Medulla oblongata (tissue), 1 donor: Measurements from ENCODE around the gene SCPEP1.
A peak's percentile ranks its signal among the peaks of the same experiment; 100 is the strongest.
"Not testable (repeated sequence)": the region's sequence is repeated elsewhere in the genome, so short reads cannot be mapped to it uniquely, and the experiment has no call there.

Experiments
- DNase-seq: peaks from one replicate; pipeline ENCODE4 v3.0.0-alpha.2; 2015; ENCODE audit errors: extremely low spot score

SCPEP1 gene, protein sequence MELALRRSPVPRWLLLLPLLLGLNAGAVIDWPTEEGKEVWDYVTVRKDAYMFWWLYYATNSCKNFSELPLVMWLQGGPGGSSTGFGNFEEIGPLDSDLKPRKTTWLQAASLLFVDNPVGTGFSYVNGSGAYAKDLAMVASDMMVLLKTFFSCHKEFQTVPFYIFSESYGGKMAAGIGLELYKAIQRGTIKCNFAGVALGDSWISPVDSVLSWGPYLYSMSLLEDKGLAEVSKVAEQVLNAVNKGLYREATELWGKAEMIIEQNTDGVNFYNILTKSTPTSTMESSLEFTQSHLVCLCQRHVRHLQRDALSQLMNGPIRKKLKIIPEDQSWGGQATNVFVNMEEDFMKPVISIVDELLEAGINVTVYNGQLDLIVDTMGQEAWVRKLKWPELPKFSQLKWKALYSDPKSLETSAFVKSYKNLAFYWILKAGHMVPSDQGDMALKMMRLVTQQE

GRCh38 chr17:56977673-56978395 lies at the start of gene SCPEP1:
Gene SCPEP1, plus strand, starts transcription at chr17:56978131. Its CDS starts 29 bp downstream, at chr17:56978160.
- peak; percentile 86 for DNase-seq

GRCh38 chr17:56928586-56928985 lies 49.3 kb upstream of the SCPEP1 start:
- no peak for DNase-seq

GRCh38 chr17:56929362-56929969 lies 48.5 kb upstream of the SCPEP1 start:
- no peak for DNase-seq

DNA sequence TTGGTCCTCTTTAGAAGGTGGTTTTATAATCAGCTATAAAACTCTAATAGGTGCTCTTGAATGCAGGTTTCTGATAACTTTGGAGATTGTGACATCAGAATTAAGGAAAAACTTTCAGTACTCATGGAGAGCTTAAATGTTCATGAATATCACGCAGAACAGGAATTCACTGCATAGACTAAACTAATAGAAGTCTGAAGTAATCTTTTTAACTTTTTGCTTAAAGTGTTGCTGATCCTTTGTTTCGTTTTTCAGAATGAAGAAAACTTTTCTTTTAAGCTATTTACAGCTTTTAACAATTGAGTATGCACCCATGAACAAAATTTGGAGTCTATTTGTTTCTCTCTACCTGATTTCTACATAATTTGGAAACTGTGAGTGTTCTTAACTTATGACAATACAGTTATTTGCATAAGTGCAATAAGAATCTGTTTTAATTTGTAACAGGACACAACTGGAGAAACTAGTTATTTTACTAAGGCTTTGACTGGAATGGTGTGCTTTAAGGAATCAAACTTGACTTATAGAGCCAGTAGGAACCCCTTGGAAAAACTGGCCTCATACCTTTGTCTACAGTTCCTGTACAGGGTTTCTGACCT lies 47.1 kb upstream of the SCPEP1 start:
- DNase-seq, result no peak

DNA sequence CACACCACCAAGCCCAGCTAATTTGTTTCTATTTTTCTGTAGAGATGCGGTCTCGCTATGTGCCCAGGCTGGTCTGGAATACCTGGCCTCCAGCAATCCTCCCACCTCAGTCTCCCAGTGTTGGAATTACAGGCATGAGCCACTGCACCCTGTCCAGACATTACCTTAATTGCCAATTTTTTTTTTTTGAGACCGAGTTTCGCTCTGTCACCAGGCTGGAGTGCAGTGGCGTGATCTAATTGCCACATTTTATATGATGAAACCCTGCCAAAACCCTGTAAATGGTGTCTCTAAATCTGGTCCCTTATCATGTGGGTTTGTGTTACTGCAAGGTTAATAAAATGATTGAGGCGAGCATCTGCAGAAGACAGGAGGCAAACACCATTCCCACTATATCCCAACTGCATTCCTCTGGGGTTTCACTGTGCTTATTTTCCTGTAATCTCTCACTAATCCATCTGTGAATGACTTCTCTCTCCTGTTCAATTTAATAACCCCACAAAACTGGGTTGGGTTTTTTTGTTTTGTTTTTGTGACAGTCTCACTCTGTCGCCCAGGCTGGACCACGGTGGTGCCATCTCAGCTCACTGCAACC lies 44.7 kb upstream of the SCPEP1 start:
- DNase-seq, result no peak

GRCh38 chr17:56933868-56934267 lies 44.1 kb upstream of the SCPEP1 start:
- DNase-seq, result no peak

GRCh38 chr17:56934280-56934679 lies 43.7 kb upstream of the SCPEP1 start:
- DNase-seq, result no peak

DNA sequence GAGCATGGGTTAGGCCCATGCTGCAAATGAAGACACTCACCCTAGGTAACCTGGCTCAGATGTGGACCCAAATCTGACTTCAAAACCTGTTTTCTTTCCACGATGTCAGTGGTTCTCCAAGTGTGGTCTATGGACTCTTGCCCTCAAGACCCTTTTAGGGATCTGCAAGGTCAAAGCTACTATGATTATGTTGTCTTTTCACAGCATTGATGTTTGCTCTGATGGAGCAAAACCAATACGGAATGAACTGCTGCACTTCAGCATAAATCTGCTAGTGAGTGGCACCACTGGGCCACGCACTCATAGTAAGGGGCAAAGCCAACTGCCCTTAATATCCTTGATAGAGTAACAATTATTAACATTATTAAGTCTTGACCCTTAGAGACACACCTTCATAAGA lies 42.5 kb upstream of the SCPEP1 start:
- no peak for DNase-seq

- DNase-seq, result no peak
Measured at GRCh38 chr17:56936697-56937322, 41.1 kb upstream of the SCPEP1 start.

DNA sequence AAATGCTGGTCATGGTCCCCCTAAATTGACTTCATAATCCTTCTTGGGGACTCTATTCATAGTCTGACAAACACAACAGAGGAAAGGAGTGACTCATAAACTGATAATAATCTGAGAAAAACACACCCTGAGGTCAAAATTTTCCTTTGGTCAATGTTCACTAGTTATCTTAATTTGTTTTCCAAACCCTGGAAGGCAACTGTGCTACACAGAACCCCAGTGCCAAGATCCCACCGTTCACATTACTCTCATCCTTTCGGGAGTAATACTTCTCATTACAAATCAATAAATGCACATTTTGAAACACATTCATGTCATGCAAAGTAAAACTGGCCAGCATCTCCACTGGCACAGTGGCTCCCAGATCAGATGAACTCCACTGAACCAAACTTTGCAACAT lies 40.2 kb upstream of the SCPEP1 start:
- DNase-seq, result no peak

DNA sequence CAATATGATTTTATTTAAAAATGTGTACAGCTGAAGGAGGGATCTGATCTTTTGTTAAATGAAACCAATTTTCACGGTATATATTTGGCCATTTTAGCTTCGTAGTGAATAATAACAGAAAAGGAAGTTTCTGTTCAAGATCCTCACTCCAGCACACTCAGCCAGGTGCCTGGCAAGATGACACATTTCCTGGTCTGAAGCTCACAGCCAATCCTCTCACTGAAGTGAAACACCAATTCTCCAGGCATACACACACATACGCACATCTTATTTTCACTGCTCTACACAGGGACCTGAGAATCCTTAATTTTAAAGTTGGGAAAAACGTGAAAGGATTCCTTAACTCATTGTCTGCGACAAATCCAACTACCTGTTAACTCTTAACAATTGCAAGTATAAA lies 39.7 kb upstream of the SCPEP1 start:
- not testable (repeated sequence) for DNase-seq

- peak; percentile 69 for DNase-seq
Measured at GRCh38 chr17:56939869-56940484, 38.0 kb upstream of the SCPEP1 start.

DNA sequence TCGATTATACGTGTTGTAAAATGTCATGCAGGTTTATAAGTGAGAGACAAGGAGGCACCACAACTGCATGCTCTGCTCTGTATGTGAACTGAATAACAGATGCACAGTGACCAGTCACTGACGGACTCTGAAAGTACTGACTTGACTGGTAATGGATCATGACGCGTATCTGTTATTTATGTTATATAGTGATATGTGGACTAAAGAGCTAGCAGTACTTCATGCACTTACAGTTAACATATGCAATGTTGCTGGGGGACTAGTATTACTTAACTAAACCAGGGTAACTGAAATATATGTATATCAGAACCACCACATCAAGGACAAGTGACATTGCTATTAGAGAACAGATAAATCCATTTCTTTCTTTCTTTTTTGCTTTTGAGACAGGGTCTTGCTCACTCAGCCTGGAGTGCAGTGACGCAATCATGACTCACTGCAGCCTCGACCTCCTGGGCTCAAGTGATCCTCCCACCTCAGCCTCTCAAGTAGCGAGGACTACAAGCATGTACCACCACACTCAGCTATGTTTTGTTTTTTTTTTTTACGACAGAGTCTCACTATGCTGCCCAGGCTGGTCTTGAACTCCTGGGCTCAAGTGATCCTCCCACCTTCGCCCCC lies 34.3 kb upstream of the SCPEP1 start:
- no peak for DNase-seq

DNA sequence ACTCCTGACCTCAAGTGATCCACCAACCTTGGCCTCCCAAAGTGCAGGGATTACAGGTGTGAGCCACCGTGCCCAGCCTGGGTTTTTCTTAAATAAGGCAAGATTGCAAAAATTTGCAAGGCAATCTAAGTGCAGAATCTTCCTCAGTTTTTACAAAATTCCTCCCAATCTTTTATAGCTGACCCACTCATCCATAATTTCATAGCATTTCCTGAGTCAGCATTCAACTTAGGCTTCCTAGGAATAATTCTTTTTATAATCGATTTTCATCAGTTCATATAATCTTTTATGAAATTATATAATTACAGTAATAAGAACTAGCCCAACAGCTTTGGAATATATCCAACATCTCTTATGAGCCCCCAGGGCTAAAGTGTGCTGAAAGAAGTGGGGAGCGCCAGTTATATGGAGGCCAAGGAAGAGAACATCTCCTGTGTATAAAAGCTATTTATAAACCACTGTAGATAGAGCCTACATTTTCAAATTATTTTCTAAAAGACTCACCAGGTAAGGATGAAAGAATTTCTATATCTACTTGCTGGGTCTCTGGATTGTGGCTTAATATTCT lies 31.9 kb upstream of the SCPEP1 start:
- DNase-seq, result no peak

DNA sequence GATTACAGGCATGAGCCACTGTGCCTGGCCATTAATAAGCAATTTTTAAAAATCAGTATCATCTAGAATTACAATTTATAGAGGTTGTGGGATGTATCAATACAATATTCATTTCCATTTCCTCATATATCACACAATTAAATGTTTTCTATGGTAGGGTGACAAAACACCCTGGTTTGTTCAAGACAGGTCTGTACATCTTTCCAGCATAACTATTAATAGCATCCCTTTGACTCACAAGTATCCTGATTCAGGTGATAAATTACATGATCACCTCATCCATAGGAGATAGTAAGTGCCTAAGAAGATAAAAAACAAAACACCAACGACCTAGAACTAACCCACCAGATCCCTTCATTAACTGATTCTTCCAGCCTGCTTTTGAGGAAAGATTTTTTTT lies 30.2 kb upstream of the SCPEP1 start:
- no peak for DNase-seq

GRCh38 chr17:56948491-56948890 lies 29.4 kb upstream of the SCPEP1 start:
- DNase-seq, result no peak

DNA sequence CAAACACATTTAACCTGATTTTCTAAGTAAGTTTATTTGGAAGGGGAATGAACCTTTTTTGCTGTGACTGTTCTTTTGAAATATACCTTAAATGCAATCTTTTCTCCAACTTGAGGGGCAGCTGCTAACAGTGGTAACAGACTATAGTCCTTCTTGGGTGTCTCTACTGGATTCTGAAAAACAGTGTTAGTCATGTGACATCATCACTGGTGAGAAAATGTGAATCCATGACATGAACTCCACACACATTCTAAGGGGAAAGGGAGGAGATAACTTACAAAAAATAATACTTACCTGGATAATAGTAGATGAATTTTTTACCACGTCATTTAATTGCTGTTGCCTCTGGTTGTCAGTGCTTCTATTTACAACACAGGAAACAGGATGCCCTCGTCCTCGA lies 28.3 kb upstream of the SCPEP1 start:
- DNase-seq, result no peak

DNA sequence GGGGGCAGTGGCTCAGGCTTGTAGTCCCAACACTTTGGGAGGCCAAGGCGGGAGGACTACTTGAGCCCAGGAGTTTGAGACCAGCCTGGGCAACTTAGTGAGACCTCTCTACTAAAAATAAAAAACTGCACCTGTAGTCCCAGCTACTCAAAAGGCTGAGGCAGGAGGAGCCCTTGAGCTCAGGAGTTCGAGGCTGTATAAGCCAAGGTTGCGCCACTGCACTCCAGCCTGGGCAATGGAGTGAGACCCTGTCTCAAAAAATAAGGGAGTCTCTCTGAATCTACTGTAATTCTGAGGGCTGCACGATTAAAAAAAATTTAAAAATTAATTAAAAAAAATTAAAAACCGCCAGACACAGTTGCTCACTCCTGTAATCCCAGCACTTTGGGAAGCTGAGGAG lies 20.9 kb upstream of the SCPEP1 start:
- DNase-seq, result no peak

- peak; percentile 95 for DNase-seq
Measured at GRCh38 chr17:56960596-56961538, 17.1 kb upstream of the SCPEP1 start, which contains the start of gene COIL. Gene COIL, minus strand, starts transcription at chr17:56961050. Its CDS starts 31 bp downstream, at chr17:56961019.
